Breast epithelium (tissue), 3 donors: ENCODE measurements around the gene SMARCE1.

Source experiments
- CTCF ChIP-seq, 3 donors: fragments of 450-650 bp; IDR thresholded peaks; one replicate each; pipeline ENCODE4 v1.5.1; 2016 to 2017; ENCODE audit warnings: antibody characterized with exemption in 3 of 3, mild to moderate bottlenecking in 3 of 3, moderate library complexity in 3 of 3
- POLR2A ChIP-seq: fragments of 450-650 bp; IDR thresholded peaks from one replicate; pipeline ENCODE4 v1.6.1; 2016; ENCODE audit warnings: antibody characterized with exemption, mild to moderate bottlenecking, moderate library complexity
- POLR2AphosphoS5 ChIP-seq, 3 donors: sonication (generic); formaldehyde crosslinking; IDR thresholded peaks; one replicate each; pipeline ENCODE4 v1.6.1; 2017; ENCODE audit warnings: antibody characterized with exemption in 3 of 3

GRCh38 chr17:40610359-40610758 is 37.3 kb downstream of the SMARCE1 start:
- TF ChIP-seq POLR2A = no peak
- TF ChIP-seq CTCF (IDR thresholded peaks at IDR 0.05) = no peak
- no peak for TF ChIP-seq POLR2AphosphoS5 (IDR thresholded peaks at IDR 0.05)
